NCI-H82 (cell line): ENCODE results near the gene DNAH11.
A peak's percentile ranks its signal among the peaks of the same experiment; 100 is the strongest.
"Not testable (repeated sequence)": the region's sequence is repeated elsewhere in the genome, so short reads cannot be mapped to it uniquely, and the experiment has no call there.

Experiments used
- DNase-seq: peaks from one replicate; lab custom pipeline; 2025; lab: John Stamatoyannopoulos, UW

Gene DNAH11

GRCh38 chr7:21617513-21617912 lies 74.7 kb downstream of the DNAH11 start:
- no peak for DNase-seq

- no peak for DNase-seq
These were observed 75.1 kb downstream of the DNAH11 start for GRCh38 chr7:21617916-21618390.

- no peak for DNase-seq
These were observed 75.9 kb downstream of the DNAH11 start for GRCh38 chr7:21618706-21619105.

GRCh38 chr7:21620054-21620453 lies 77.2 kb downstream of the DNAH11 start:
- DNase-seq = no peak

- no peak for DNase-seq
These were observed 81.5 kb downstream of the DNAH11 start for GRCh38 chr7:21624320-21624719.

GRCh38 chr7:21636694-21637093 lies 93.9 kb downstream of the DNAH11 start:
- no peak for DNase-seq

- DNase-seq = no peak
These were observed 96.5 kb downstream of the DNAH11 start for GRCh38 chr7:21639206-21639868.

- no peak for DNase-seq
These were observed 97.3 kb downstream of the DNAH11 start for GRCh38 chr7:21640105-21640504.

- no peak for DNase-seq
These were observed 98.7 kb downstream of the DNAH11 start for GRCh38 chr7:21641546-21641945.

- DNase-seq = no peak
These were observed 99.6 kb downstream of the DNAH11 start for GRCh38 chr7:21642422-21642821.

GRCh38 chr7:21651697-21652096 lies 108.9 kb downstream of the DNAH11 start:
- DNase-seq = no peak

GRCh38 chr7:21653623-21654022 lies 110.8 kb downstream of the DNAH11 start:
- no peak for DNase-seq

GRCh38 chr7:21656081-21656480 lies 113.2 kb downstream of the DNAH11 start:
- no peak for DNase-seq

GRCh38 chr7:21656796-21657195 lies 114.0 kb downstream of the DNAH11 start:
- DNase-seq = no peak

- DNase-seq = no peak
These were observed 127.7 kb downstream of the DNAH11 start for GRCh38 chr7:21670496-21670895.

GRCh38 chr7:21671859-21672258 lies 129.0 kb downstream of the DNAH11 start:
- DNase-seq = no peak

GRCh38 chr7:21675255-21675654 lies 132.4 kb downstream of the DNAH11 start:
- DNase-seq = no peak

- peak; percentile 50 for DNase-seq
These were observed 147.9 kb downstream of the DNAH11 start for GRCh38 chr7:21690705-21691104.

- not testable (repeated sequence) for DNase-seq
These were observed 148.3 kb downstream of the DNAH11 start for GRCh38 chr7:21691146-21691545.

- DNase-seq = not testable (repeated sequence)
These were observed 157.7 kb downstream of the DNAH11 start for GRCh38 chr7:21700587-21700986.

GRCh38 chr7:21702303-21702702 lies 159.5 kb downstream of the DNAH11 start:
- no peak for DNase-seq

- DNase-seq = peak; percentile 84
These were observed 161.5 kb downstream of the DNAH11 start for GRCh38 chr7:21704359-21704758.

GRCh38 chr7:21706131-21706530 lies 163.3 kb downstream of the DNAH11 start:
- DNase-seq = no peak

GRCh38 chr7:21707566-21707965 lies 164.7 kb downstream of the DNAH11 start:
- no peak for DNase-seq
